CD4-positive, alpha-beta T cell treated with Interleukin-17A for 4 hours (primary cell): Measurements from ENCODE around the gene KIF16B.
A peak's percentile ranks its signal among the peaks of the same experiment; 100 is the strongest.

Experiments used
- DNase-seq: peaks from one replicate; pipeline ENCODE4 v3.0.0-alpha.2; 2020; ENCODE audit warnings: mixed read lengths

Gene KIF16B

GRCh38 chr20:16517946-16518783 lies 55.1 kb downstream of the KIF16B start:
- DNase-seq, result peak; percentile 19

- no peak for DNase-seq
Observed at GRCh38 chr20:16516794-16517193, 56.5 kb downstream of the KIF16B start.

GRCh38 chr20:16515046-16515445 lies 58.2 kb downstream of the KIF16B start:
- DNase-seq, result no peak

GRCh38 chr20:16514140-16514539 lies 59.1 kb downstream of the KIF16B start:
- no peak for DNase-seq

GRCh38 chr20:16505894-16506293 lies 67.4 kb downstream of the KIF16B start:
- DNase-seq, result no peak

GRCh38 chr20:16501301-16501700 lies 71.9 kb downstream of the KIF16B start:
- DNase-seq, result no peak

GRCh38 chr20:16500197-16500596 lies 73.1 kb downstream of the KIF16B start:
- no peak for DNase-seq

GRCh38 chr20:16498526-16499253 lies 74.6 kb downstream of the KIF16B start:
- no peak for DNase-seq

- DNase-seq, result no peak
Observed at GRCh38 chr20:16497896-16498295, 75.4 kb downstream of the KIF16B start.

- no peak for DNase-seq
Observed at GRCh38 chr20:16493486-16493885, 79.8 kb downstream of the KIF16B start.

GRCh38 chr20:16491294-16491905 lies 81.8 kb downstream of the KIF16B start:
- DNase-seq, result no peak

- no peak for DNase-seq
Observed at GRCh38 chr20:16490696-16491095, 82.6 kb downstream of the KIF16B start.

- DNase-seq, result no peak
Observed at GRCh38 chr20:16488616-16489015, 84.6 kb downstream of the KIF16B start.

GRCh38 chr20:16488086-16488485 lies 85.2 kb downstream of the KIF16B start:
- DNase-seq, result no peak

- no peak for DNase-seq
Observed at GRCh38 chr20:16486532-16486931, 86.7 kb downstream of the KIF16B start.

GRCh38 chr20:16485401-16485800 lies 87.8 kb downstream of the KIF16B start:
- DNase-seq, result no peak

GRCh38 chr20:16483024-16483423 lies 90.2 kb downstream of the KIF16B start:
- DNase-seq, result no peak

GRCh38 chr20:16481977-16482376 lies 91.3 kb downstream of the KIF16B start:
- no peak for DNase-seq

GRCh38 chr20:16479666-16480065 lies 93.6 kb downstream of the KIF16B start:
- DNase-seq, result no peak

- no peak for DNase-seq
Observed at GRCh38 chr20:16477632-16478031, 95.6 kb downstream of the KIF16B start.

GRCh38 chr20:16476032-16476431 lies 97.2 kb downstream of the KIF16B start:
- DNase-seq, result no peak

GRCh38 chr20:16475225-16475624 lies 98.0 kb downstream of the KIF16B start:
- no peak for DNase-seq

GRCh38 chr20:16474363-16474762 lies 98.9 kb downstream of the KIF16B start:
- no peak for DNase-seq
